Fibroblast of skin of scalp (primary cell): ENCODE data around the gene ENTPD2.
"Not testable (repeated sequence)": the region's sequence is repeated elsewhere in the genome, so short reads cannot be mapped to it uniquely, and the experiment has no call there.

Source experiments
- DNase-seq: peaks from one replicate; pipeline ENCODE4 v3.0.0-alpha.2; 2013

ENTPD2 gene

GRCh38 chr9:137064027-137064879 is 10.4 kb upstream of the ENTPD2 start:
- peak; percentile 38 for DNase-seq

- no peak for DNase-seq
These were observed 9.6 kb upstream of the ENTPD2 start for GRCh38 chr9:137063311-137064026.

GRCh38 chr9:137062798-137063197 is 8.9 kb upstream of the ENTPD2 start:
- not testable (repeated sequence) for DNase-seq

- DNase-seq, result no peak
These were observed 8.5 kb upstream of the ENTPD2 start for GRCh38 chr9:137062384-137062783.

GRCh38 chr9:137058521-137059234 is 4.8 kb upstream of the ENTPD2 start:
- no peak for DNase-seq

GRCh38 chr9:137057545-137057944 is 3.7 kb upstream of the ENTPD2 start:
- DNase-seq, result no peak

- DNase-seq, result no peak
These were observed 3.0 kb upstream of the ENTPD2 start for GRCh38 chr9:137056739-137057415.

- peak; percentile 47 for DNase-seq
These were observed 1.8 kb upstream of the ENTPD2 start for GRCh38 chr9:137055385-137056364.

GRCh38 chr9:137054932-137055384 is 1.1 kb upstream of the ENTPD2 start:
- no peak for DNase-seq

- no peak for DNase-seq
These were observed 590 bp downstream of the ENTPD2 start for GRCh38 chr9:137052998-137053943.

- DNase-seq, result no peak
These were observed 1.6 kb downstream of the ENTPD2 start for GRCh38 chr9:137052293-137052692.

- DNase-seq, result no peak
These were observed 2.6 kb downstream of the ENTPD2 start for GRCh38 chr9:137051145-137051724.

GRCh38 chr9:137050570-137050969 is 3.3 kb downstream of the ENTPD2 start:
- no peak for DNase-seq

GRCh38 chr9:137049544-137050449 is 4.1 kb downstream of the ENTPD2 start:
- DNase-seq, result no peak

GRCh38 chr9:137048655-137049543 is 5.0 kb downstream of the ENTPD2 start:
- DNase-seq, result no peak

GRCh38 chr9:137046088-137046787 is 7.6 kb downstream of the ENTPD2 start, which contains the start of gene NPDC1:
NPDC1 (minus strand) TSS chr9:137046177; CDS start chr9:137045989, 188 bp downstream.
- peak; percentile 65 for DNase-seq
